ENCODE measurements around the gene KYNU. TPM values are rescaled to one million over a fixed set of nuclear protein-coding genes. Genes with fewer than 3 reads are reported as not detected.

KYNU gene
- total RNA-seq, 6 experiments from 2014 or later = 37.0 to 47.5 (median 40.7) TPM

- intact Hi-C loops (cut with DNase I) = no loop called here
- Histone ChIP-seq H3K27ac (no peak overlapping the region), H3K4me1 (peaks cover 0 to under 1% (median 0%) of the 10 kb centered on the region in 4 donors), H3K9me3 (no peaks in the 10 kb centered on the region), H3K4me3 (no peak overlapping the region), H3K27me3 (no peaks in the 10 kb centered on the region), H3K36me3 (peaks cover 0 to 11% (median 1%) of the 10 kb centered on the region in 4 donors)
- ATAC-seq = no peak
- 69% methylated on average over 1 of the region's 1 CpG for WGBS (ENCODE audit: insufficient coverage, low coverage, low lambda C conversion rate, missing lambda C conversion rate)
- TF ChIP-seq CTCF (IDR thresholded peaks at IDR 0.05) (no peak), POLR2A (IDR thresholded peaks at IDR 0.05) (no peak)
- DNase-seq = no peak
Measured at GRCh38 chr2:142957144-142957543, 79.7 kb downstream of the KYNU start.

- intact Hi-C loops (cut with DNase I) = no loop called here
- no peak overlapping the region for H3K27ac ChIP-seq
- TF ChIP-seq POLR2A (IDR thresholded peaks at IDR 0.05) (no peak), CTCF (IDR thresholded peaks at IDR 0.05) (no peak)
Measured at GRCh38 chr2:142961202-142961601, 83.7 kb downstream of the KYNU start.

GRCh38 chr2:142965443-142965842, 88.0 kb downstream of the KYNU start:
- TF ChIP-seq CTCF (IDR thresholded peaks at IDR 0.05) = no peak
- TF ChIP-seq POLR2A (IDR thresholded peaks at IDR 0.05) = no peak
- no peaks in the 10 kb centered on the region for H3K27me3 ChIP-seq
- WGBS (ENCODE audit: insufficient coverage, low coverage, low lambda C conversion rate, missing lambda C conversion rate) = 100% methylated on average over 1 of the region's 1 CpG
- H3K4me1 ChIP-seq = no peaks in the 10 kb centered on the region
- no peak overlapping the region for H3K4me3 ChIP-seq
- DNase-seq (no peak), ATAC-seq (no peak)
- H3K9me3 ChIP-seq = no peaks in the 10 kb centered on the region
- intact Hi-C loops (cut with DNase I) = no loop called here
- H3K36me3 ChIP-seq = peaks cover 0 to 14% (median 7%) of the 10 kb centered on the region in 4 donors
- H3K27ac ChIP-seq = no peak overlapping the region

More at GRCh38 chr2:142961202-142961601, 83.7 kb downstream of the KYNU start:
- H3K27me3 ChIP-seq = no peaks in the 10 kb centered on the region
- DNase-seq (no peak), ATAC-seq (no peak)
- H3K9me3 ChIP-seq = no peaks in the 10 kb centered on the region
- H3K4me3 ChIP-seq = no peak overlapping the region
- H3K36me3 ChIP-seq = peaks cover 0 to 16% (median 7%) of the 10 kb centered on the region in 4 donors
- H3K4me1 ChIP-seq = no peaks in the 10 kb centered on the region
- no CpG with 5 or more reads among the region's 1 CpG for WGBS (ENCODE audit: insufficient coverage, low coverage, low lambda C conversion rate, missing lambda C conversion rate)

GRCh38 chr2:142966284-142966683, 88.8 kb downstream of the KYNU start:
- Histone ChIP-seq H3K4me1 (no peaks in the 10 kb centered on the region), H3K9me3 (no peaks in the 10 kb centered on the region), H3K27me3 (no peaks in the 10 kb centered on the region), H3K4me3 (no peak overlapping the region), H3K36me3 (peaks cover 0 to 13% (median 6%) of the 10 kb centered on the region in 4 donors), H3K27ac (no peak overlapping the region)
- intact Hi-C loops (cut with DNase I) = no loop called here
- DNase-seq (no peak), ATAC-seq (no peak)
- TF ChIP-seq POLR2A (IDR thresholded peaks at IDR 0.05) (no peak), CTCF (IDR thresholded peaks at IDR 0.05) (no peak)

GRCh38 chr2:142967060-142967459, 89.6 kb downstream of the KYNU start:
- DNase-seq = no peak
- intact Hi-C loops (cut with DNase I) = no loop called here
- Histone ChIP-seq H3K27ac (no peak overlapping the region), H3K36me3 (peaks cover 0 to 13% (median 5%) of the 10 kb centered on the region in 4 donors), H3K4me3 (no peak overlapping the region), H3K4me1 (no peaks in the 10 kb centered on the region), H3K9me3 (no peaks in the 10 kb centered on the region), H3K27me3 (no peaks in the 10 kb centered on the region)
- WGBS (ENCODE audit: insufficient coverage, low coverage, low lambda C conversion rate, missing lambda C conversion rate) = 41% methylated on average over 1 of the region's 1 CpG
- no peak for TF ChIP-seq POLR2A (IDR thresholded peaks at IDR 0.05)
- ATAC-seq = no peak
